Activated naive CD4-positive, alpha-beta T cell treated with anti-CD3 and anti-CD28 coated beads, Interleukin-2, amount 50 U/mL, for 16 hours (primary cell): Measurements from ENCODE around the gene CD93.

ENCODE experiments used
- DNase-seq: peaks from one replicate; pipeline ENCODE4 v3.0.0-alpha.2; 2020

The CD93 gene

GRCh38 chr20:23059846-23060245, 26.3 kb downstream of the CD93 start:
- no peak for DNase-seq

- no peak for DNase-seq
Measured at GRCh38 chr20:23059001-23059400, 27.1 kb downstream of the CD93 start.

- no peak for DNase-seq
Measured at GRCh38 chr20:23058240-23058639, 27.9 kb downstream of the CD93 start.

GRCh38 chr20:23052904-23053303, 33.2 kb downstream of the CD93 start:
- no peak for DNase-seq

- no peak for DNase-seq
Measured at GRCh38 chr20:23050847-23051627, 35.1 kb downstream of the CD93 start.

GRCh38 chr20:23050076-23050838, 35.9 kb downstream of the CD93 start:
- no peak for DNase-seq

- DNase-seq: no peak
Measured at GRCh38 chr20:23049201-23050075, 36.7 kb downstream of the CD93 start, which contains the start of gene THBD. THBD (minus strand) TSS chr20:23049672; CDS start chr20:23049504, 168 bp downstream.

- DNase-seq: no peak
Measured at GRCh38 chr20:23048283-23049200, 37.6 kb downstream of the CD93 start.

GRCh38 chr20:23047738-23048214, 38.3 kb downstream of the CD93 start:
- DNase-seq: no peak

- DNase-seq: no peak
Measured at GRCh38 chr20:23047001-23047737, 39.0 kb downstream of the CD93 start.

GRCh38 chr20:23046431-23046830, 39.7 kb downstream of the CD93 start:
- no peak for DNase-seq

GRCh38 chr20:23043376-23043775, 42.7 kb downstream of the CD93 start:
- no peak for DNase-seq

- no peak for DNase-seq
Measured at GRCh38 chr20:23042270-23042669, 43.9 kb downstream of the CD93 start.

- no peak for DNase-seq
Measured at GRCh38 chr20:23039885-23040508, 46.1 kb downstream of the CD93 start.

GRCh38 chr20:23039136-23039875, 46.8 kb downstream of the CD93 start:
- no peak for DNase-seq

GRCh38 chr20:23037017-23037481, 49.1 kb downstream of the CD93 start:
- DNase-seq: no peak

GRCh38 chr20:23036371-23036770, 49.8 kb downstream of the CD93 start:
- no peak for DNase-seq

- DNase-seq: no peak
Measured at GRCh38 chr20:23035731-23036130, 50.4 kb downstream of the CD93 start.
